Measurements from ENCODE around the gene RNF145. TPM values are rescaled to one million over a fixed set of nuclear protein-coding genes. Genes with fewer than 3 reads are reported as not detected.

The RNF145 gene
- total and polyA plus RNA-seq, 12 donors: 9.4 to 37.4 (median 22.2) TPM

GRCh38 chr5:159198063-159199036, 11.0 kb downstream of the RNF145 start:
- no peak overlapping the region for H3K4me3 ChIP-seq
- no peak for DNase-seq
- H3K4me1 ChIP-seq: peaks cover 0 to 64% (median 26%) of the 10 kb centered on the region in 9 donors
- no peaks in the 10 kb centered on the region for H3K9me3 ChIP-seq
- WGBS, 2 donors: 96 to 97% methylated on average over 5 of the region's 5 CpGs
- H3K27ac ChIP-seq: peak overlapping the region in 1 of 10 donors; percentile 52
- peaks cover 0 to 82% (median 4%) of the 10 kb centered on the region in 9 donors for H3K36me3 ChIP-seq
- ATAC-seq: no peak
- intact Hi-C loops (cut with DNase I): no loop called here
- TF ChIP-seq CTCF (IDR thresholded peaks at IDR 0.05): no peak
- no peaks in the 10 kb centered on the region for H3K27me3 ChIP-seq

DNA sequence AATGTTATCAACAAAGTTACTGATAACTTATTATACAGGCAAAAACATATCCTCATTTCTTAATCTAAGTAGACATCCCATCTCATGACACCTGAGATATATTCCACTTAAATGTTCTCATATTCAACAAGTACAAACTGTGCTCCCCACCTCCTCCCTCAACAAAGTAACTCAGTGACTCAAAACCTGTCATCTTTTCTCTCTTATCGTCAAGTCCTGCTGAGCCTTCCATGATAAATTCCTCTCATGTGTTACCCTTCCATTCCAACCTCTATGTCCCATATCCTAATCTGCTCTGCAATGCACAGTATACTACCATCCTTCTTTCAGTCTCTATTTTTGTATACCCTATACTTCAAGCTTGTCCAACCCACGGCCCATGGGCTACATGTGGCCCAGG, 13.6 kb downstream of the RNF145 start:
- Histone ChIP-seq H3K4me1 (peaks cover 0 to 47% (median 14%) of the 10 kb centered on the region in 9 donors), H3K9me3 (no peaks in the 10 kb centered on the region), H3K4me3 (no peak overlapping the region), H3K27me3 (no peaks in the 10 kb centered on the region), H3K27ac (no peak overlapping the region), H3K36me3 (peaks cover 0 to 77% (median 12%) of the 10 kb centered on the region in 9 donors)
- 64 to 77% methylated on average over 2 of the region's 2 CpGs for WGBS, 2 donors
- no peak for TF ChIP-seq CTCF (IDR thresholded peaks at IDR 0.05)
- DNase-seq (no peak), ATAC-seq (peak in 4 of 8 donors; percentile 39 to 62 (median 48))
- intact Hi-C loops (cut with DNase I): no loop called here

GRCh38 chr5:159190170-159190569, 19.2 kb downstream of the RNF145 start:
- 97 to 99% methylated on average over 3 of the region's 3 CpGs for WGBS, 2 donors
- intact Hi-C loops (cut with DNase I): no loop called here
- DNase-seq (no peak), ATAC-seq (no peak)
- H3K27me3 ChIP-seq: no peaks in the 10 kb centered on the region
- no peak overlapping the region for H3K4me3 ChIP-seq
- no peaks in the 10 kb centered on the region for H3K9me3 ChIP-seq
- H3K36me3 ChIP-seq: peaks cover 0 to 96% (median 12%) of the 10 kb centered on the region in 9 donors
- TF ChIP-seq CTCF (IDR thresholded peaks at IDR 0.05): no peak
- no peak overlapping the region for H3K27ac ChIP-seq
- peaks cover 0 to 33% (median 9%) of the 10 kb centered on the region in 9 donors for H3K4me1 ChIP-seq

DNA sequence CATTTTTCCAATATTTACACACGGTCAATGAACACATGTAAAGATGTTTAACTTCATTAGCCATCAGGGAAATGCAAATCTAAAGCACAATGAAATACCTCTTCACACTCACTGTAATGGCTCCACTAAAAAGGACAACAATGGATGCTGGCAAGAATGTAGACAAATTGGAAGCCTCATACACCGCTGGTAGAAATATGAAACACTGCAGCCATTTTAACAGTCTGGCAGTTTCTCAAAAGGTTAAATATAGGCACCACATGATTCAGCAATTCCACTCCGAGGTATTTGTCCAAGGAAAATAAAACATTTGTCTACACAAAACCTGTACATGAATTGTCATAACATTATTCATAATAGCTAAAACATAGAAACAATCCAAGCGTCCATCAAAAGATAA, 20.0 kb downstream of the RNF145 start:
- no peak overlapping the region for H3K4me3 ChIP-seq
- whole genome bisulfite sequencing, 2 donors: 66 to 74% methylated on average over 4 of the region's 4 CpGs
- H3K4me1 ChIP-seq: peaks cover 0 to 42% (median 12%) of the 10 kb centered on the region in 9 donors
- intact Hi-C loops (cut with DNase I): no loop called here
- no peak overlapping the region for H3K27ac ChIP-seq
- ATAC-seq (no peak), DNase-seq (no peak)
- H3K27me3 ChIP-seq: no peaks in the 10 kb centered on the region
- H3K9me3 ChIP-seq: no peaks in the 10 kb centered on the region
- H3K36me3 ChIP-seq: peaks cover 0 to 87% (median 12%) of the 10 kb centered on the region in 9 donors
- TF ChIP-seq CTCF (IDR thresholded peaks at IDR 0.05): no peak

Data from heart right ventricle (tissue), 16 donors.